Activated B cell treated with CpG ODN at 0.5 μM for 24 hours (primary cell): ENCODE data around the gene TMCO6. TPM values are rescaled to one million over a fixed set of nuclear protein-coding genes. Genes with fewer than 3 reads are reported as not detected.
"Not testable (repeated sequence)": the region's sequence is repeated elsewhere in the genome, so short reads cannot be mapped to it uniquely, and the experiment has no call there.

Experiments used
- ATAC-seq: fragments of 200-7000 bp; cut with Tn5 transposase; one replicate; pipeline ENCODE4 v1.10.0; 2021; ENCODE audit warnings: low read depth, mild to moderate bottlenecking, moderate library complexity
- CTCF ChIA-PET: fragments of 350-600 bp; sonication (Branson Sonifier 250); formaldehyde crosslinking; loops from one replicate; lab custom pipeline; 2021; ENCODE audit warnings: antibody characterized with exemption; lab: Charles Lee
- POLR2A ChIA-PET: fragments of 350-600 bp; sonication (Branson Sonifier 250); formaldehyde crosslinking; loops from one replicate; lab custom pipeline; 2021; ENCODE audit warnings: antibody characterized with exemption; lab: Charles Lee
- DNase-seq: peaks from one replicate; pipeline ENCODE4 v3.0.0; 2022
- H3K27ac Mint-ChIP-seq: one replicate; pipeline ENCODE4 v1.8.0; 2020; ENCODE audit warnings: mixed read lengths
- H3K27me3 Mint-ChIP-seq: one replicate; pipeline ENCODE4 v1.8.0; 2021; ENCODE audit warnings: mixed read lengths
- H3K36me3 Mint-ChIP-seq: one replicate; pipeline ENCODE4 v1.8.0; 2021; ENCODE audit warnings: low read depth, mixed read lengths
- H3K4me1 Mint-ChIP-seq: one replicate; pipeline ENCODE4 v1.8.0; 2021; ENCODE audit warnings: mixed read lengths
- H3K4me3 Mint-ChIP-seq: one replicate; pipeline ENCODE4 v1.8.0; 2020; ENCODE audit warnings: mild to moderate bottlenecking, mixed read lengths
- H3K9me3 Mint-ChIP-seq: one replicate; pipeline ENCODE4 v1.8.0; 2020; ENCODE audit warnings: mixed read lengths
- intact Hi-C: fragments of 100-400 bp; cut with micrococcal nuclease; formaldehyde crosslinking; loops from one replicate; pipeline ENCODE4 v1.15.1; 2024
- total RNA-seq: library from RNA; stranded (reverse); gene quantifications from 2 replicates; pipeline ENCODE4 v1.2.3, GENCODE V29; 2022
- TF ChIP-seq, protein P1 (sequence below): fragments of 200-600 bp; IDR thresholded peaks from one replicate; pipeline ENCODE4 v1.8.0; 2022; ENCODE audit warnings: antibody characterized with exemption, mild to moderate bottlenecking

Gene TMCO6
- total RNA-seq, 1 donor from 2014 or later, result 23.3 TPM

DNA sequence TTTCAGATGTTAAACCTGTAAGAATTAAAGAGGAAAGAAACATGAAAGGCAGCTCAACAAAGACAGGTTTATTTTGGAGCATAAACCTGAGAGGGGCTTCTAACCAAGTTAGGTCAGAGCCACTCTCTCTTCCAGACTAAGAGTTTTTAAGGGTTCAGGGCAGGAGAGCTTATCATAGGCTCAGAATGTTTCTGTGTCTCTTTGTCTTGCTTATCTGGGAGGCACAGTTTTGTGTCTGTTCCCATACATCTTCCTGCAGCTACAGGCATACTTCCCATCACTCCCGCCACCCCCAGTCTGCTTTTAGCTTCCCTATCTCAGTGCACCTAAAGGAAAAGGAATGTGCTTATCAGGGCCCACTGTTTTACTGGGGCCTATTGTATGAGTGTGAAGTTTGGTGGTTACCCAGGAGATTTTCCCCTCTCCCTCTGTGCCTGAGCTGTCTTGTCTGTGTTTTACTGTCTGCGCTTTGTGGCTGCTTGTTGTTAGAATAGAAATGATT lies 28.2 kb upstream of the TMCO6 start:
- ChIA-PET CTCF (no interaction called here), POLR2A (no interaction called here)
- H3K36me3 Mint-ChIP-seq, result no peaks in the 10 kb centered on the region
- no peaks in the 10 kb centered on the region for H3K9me3 Mint-ChIP-seq
- ATAC-seq (no peak), DNase-seq (no peak)
- H3K27me3 Mint-ChIP-seq, result no peaks in the 10 kb centered on the region
- H3K4me1 Mint-ChIP-seq, result peaks cover 19% of the 10 kb centered on the region
- H3K27ac Mint-ChIP-seq, result no peak overlapping the region
- intact Hi-C loops, result no loop called here
- no peak overlapping the region for H3K4me3 Mint-ChIP-seq
- TF ChIP-seq, protein P1, sequence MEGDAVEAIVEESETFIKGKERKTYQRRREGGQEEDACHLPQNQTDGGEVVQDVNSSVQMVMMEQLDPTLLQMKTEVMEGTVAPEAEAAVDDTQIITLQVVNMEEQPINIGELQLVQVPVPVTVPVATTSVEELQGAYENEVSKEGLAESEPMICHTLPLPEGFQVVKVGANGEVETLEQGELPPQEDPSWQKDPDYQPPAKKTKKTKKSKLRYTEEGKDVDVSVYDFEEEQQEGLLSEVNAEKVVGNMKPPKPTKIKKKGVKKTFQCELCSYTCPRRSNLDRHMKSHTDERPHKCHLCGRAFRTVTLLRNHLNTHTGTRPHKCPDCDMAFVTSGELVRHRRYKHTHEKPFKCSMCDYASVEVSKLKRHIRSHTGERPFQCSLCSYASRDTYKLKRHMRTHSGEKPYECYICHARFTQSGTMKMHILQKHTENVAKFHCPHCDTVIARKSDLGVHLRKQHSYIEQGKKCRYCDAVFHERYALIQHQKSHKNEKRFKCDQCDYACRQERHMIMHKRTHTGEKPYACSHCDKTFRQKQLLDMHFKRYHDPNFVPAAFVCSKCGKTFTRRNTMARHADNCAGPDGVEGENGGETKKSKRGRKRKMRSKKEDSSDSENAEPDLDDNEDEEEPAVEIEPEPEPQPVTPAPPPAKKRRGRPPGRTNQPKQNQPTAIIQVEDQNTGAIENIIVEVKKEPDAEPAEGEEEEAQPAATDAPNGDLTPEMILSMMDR, result no peak

- intact Hi-C loops, result no loop called here
- no peak overlapping the region for H3K4me3 Mint-ChIP-seq
- H3K9me3 Mint-ChIP-seq, result peaks cover 3% of the 10 kb centered on the region
- H3K4me1 Mint-ChIP-seq, result no peaks in the 10 kb centered on the region
- ATAC-seq (no peak), DNase-seq (no peak)
- POLR2A ChIA-PET, result no interaction called here
- no peaks in the 10 kb centered on the region for H3K36me3 Mint-ChIP-seq
- CTCF ChIA-PET, result no interaction called here
- TF ChIP-seq, protein P1, result no peak
- peaks cover 14% of the 10 kb centered on the region for H3K27me3 Mint-ChIP-seq
- H3K27ac Mint-ChIP-seq, result no peak overlapping the region
Measured at GRCh38 chr5:140622301-140622700, 16.9 kb upstream of the TMCO6 start.

GRCh38 chr5:140623061-140623460 lies 16.2 kb upstream of the TMCO6 start:
- ATAC-seq, H3K4me1 Mint-ChIP-seq, H3K9me3 Mint-ChIP-seq, CTCF ChIA-PET, H3K27ac Mint-ChIP-seq, POLR2A ChIA-PET, DNase-seq, H3K4me3 Mint-ChIP-seq, H3K36me3 Mint-ChIP-seq, intact Hi-C loops: not testable (repeated sequence)
- peaks cover 16% of the 10 kb centered on the region for H3K27me3 Mint-ChIP-seq

- ATAC-seq, POLR2A ChIA-PET, H3K4me3 Mint-ChIP-seq, H3K4me1 Mint-ChIP-seq, CTCF ChIA-PET, H3K27ac Mint-ChIP-seq, H3K36me3 Mint-ChIP-seq, H3K9me3 Mint-ChIP-seq, DNase-seq, intact Hi-C loops: not testable (repeated sequence)
- H3K27me3 Mint-ChIP-seq, result peaks cover 11% of the 10 kb centered on the region
Measured at GRCh38 chr5:140624886-140625285, 14.4 kb upstream of the TMCO6 start.

GRCh38 chr5:140627972-140628371 lies 11.3 kb upstream of the TMCO6 start:
- Mint-ChIP-seq H3K9me3 (no peaks in the 10 kb centered on the region), H3K4me1 (peaks cover 16% of the 10 kb centered on the region), H3K4me3 (no peak overlapping the region), H3K27ac (no peak overlapping the region), H3K36me3 (no peaks in the 10 kb centered on the region), H3K27me3 (peaks cover 13% of the 10 kb centered on the region)
- ChIA-PET POLR2A (interaction anchor here (0.6 kb wide), 1 partner anchor 18 kb away, joined by 3 read pairs; no protein-coding TSS in a partner anchor), CTCF (no interaction called here)
- TF ChIP-seq, protein P1, result no peak
- DNase-seq (no peak), ATAC-seq (no peak)
- intact Hi-C loops, result no loop called here

DNA sequence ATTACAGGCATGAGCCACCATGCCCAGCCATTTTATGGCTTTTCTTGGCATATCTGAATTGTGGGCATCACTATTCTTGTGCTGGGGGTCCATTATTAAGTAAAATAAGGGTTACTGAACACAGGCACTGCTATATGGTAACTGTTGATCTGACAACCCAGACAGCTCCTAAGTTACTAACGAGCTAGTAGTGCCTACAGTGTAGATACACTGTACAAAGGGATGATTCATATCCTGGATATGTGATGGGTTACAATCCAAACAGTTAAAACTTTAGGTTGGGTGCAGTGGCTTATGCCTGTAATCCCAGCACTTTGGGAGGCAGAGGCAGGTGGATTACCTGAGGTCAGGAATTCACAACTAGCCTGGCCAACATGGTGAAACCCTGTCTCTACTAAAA lies 10.5 kb upstream of the TMCO6 start:
- intact Hi-C loops, result no loop called here
- H3K36me3 Mint-ChIP-seq, result no peaks in the 10 kb centered on the region
- DNase-seq (no peak), ATAC-seq (no peak)
- peaks cover 16% of the 10 kb centered on the region for H3K27me3 Mint-ChIP-seq
- H3K27ac Mint-ChIP-seq, result no peak overlapping the region
- ChIA-PET CTCF (no interaction called here), POLR2A (no interaction called here)
- TF ChIP-seq, protein P1, result no peak
- H3K9me3 Mint-ChIP-seq, result no peaks in the 10 kb centered on the region
- H3K4me3 Mint-ChIP-seq, result no peak overlapping the region
- peaks cover 21% of the 10 kb centered on the region for H3K4me1 Mint-ChIP-seq
